PC-3 (cell line): ENCODE data around the gene KLF13. TPM values are rescaled to one million over a fixed set of nuclear protein-coding genes. Genes with fewer than 3 reads are reported as not detected.

ENCODE experiments used
- ATAC-seq: fragments of 200-7000 bp; cut with Tn5 transposase; 2 replicates; pipeline ENCODE4 v1.9.1; 2020; ENCODE audit warnings: mild to moderate bottlenecking, moderate library complexity
- BruUV-seq: library from RNA; stranded (reverse); fragments of 400-500 nt; replicated peaks from 2 replicates; lab custom pipeline; 2021; lab: Mats Ljungman, UMichigan
- CTCF ChIA-PET: fragments of 300-600 bp; sonication (Branson Sonifier 250); formaldehyde crosslinking; loops from one replicate; lab custom pipeline; 2022; ENCODE audit warnings: antibody characterized with exemption; lab: Charles Lee
- POLR2A ChIA-PET: fragments of 300-600 bp; sonication (Branson Sonifier 250); formaldehyde crosslinking; loops from one replicate; lab custom pipeline; 2022; ENCODE audit warnings: antibody characterized with exemption; ENCODE audit not compliant: unreplicated experiment; lab: Charles Lee
- DNase-seq: peaks from one replicate; pipeline ENCODE4 v3.0.0-alpha.2; 2015
- H2AFZ ChIP-seq: fragments of 300-600 bp; sonication (generic); 2 replicates; pipeline ENCODE4 v1.6.0; 2016; ENCODE audit warnings: antibody characterized with exemption, low read length
- H3F3A ChIP-seq: fragments of 300-600 bp; sonication (generic); one replicate; pipeline ENCODE4 v1.6.0; 2017; ENCODE audit warnings: antibody characterized with exemption, low read length, control low read depth, mild to moderate bottlenecking; ENCODE audit not compliant: unreplicated experiment
- H3K27ac ChIP-seq: fragments of 300-600 bp; sonication (generic); 2 replicates; pipeline ENCODE4 v1.5.1; 2016; ENCODE audit warnings: mild to moderate bottlenecking, low read length
- H3K27me3 ChIP-seq: fragments of 300-600 bp; sonication (generic); 2 replicates; pipeline ENCODE4 v1.6.1; 2016; ENCODE audit warnings: low read length, mixed read lengths
- H3K36me3 ChIP-seq: fragments of 300-600 bp; sonication (generic); 2 replicates; pipeline ENCODE4 v1.6.1; 2016; ENCODE audit warnings: low read depth, mixed run types, low read length, mixed read lengths
- H3K4me1 ChIP-seq: fragments of 300-600 bp; sonication (generic); 2 replicates; pipeline ENCODE4 v1.5.1; 2016; ENCODE audit warnings: low read length; ENCODE audit not compliant: insufficient read depth
- H3K4me2 ChIP-seq: fragments of 300-600 bp; sonication (generic); 2 replicates; pipeline ENCODE4 v1.6.0; 2016; ENCODE audit warnings: low read length
- H3K4me3 ChIP-seq: fragments of 300-600 bp; sonication (generic); 2 replicates; pipeline ENCODE4 v1.5.1; 2016; ENCODE audit warnings: mild to moderate bottlenecking, low read length, mixed read lengths
- H3K79me2 ChIP-seq: fragments of 300-600 bp; sonication (generic); 2 replicates; pipeline ENCODE4 v1.6.1; 2017; ENCODE audit warnings: low read length, mixed read lengths
- H3K9ac ChIP-seq: fragments of 300-600 bp; sonication (generic); 2 replicates; pipeline ENCODE4 v1.6.0; 2016; ENCODE audit warnings: mild to moderate bottlenecking, low read length
- H3K9me2 ChIP-seq: fragments of 300-600 bp; sonication (generic); replicated peaks from 2 replicates; pipeline ENCODE4 v1.6.1; 2016; ENCODE audit warnings: mixed run types, low read length, mixed read lengths
- H3K9me3 ChIP-seq: fragments of 300-600 bp; sonication (generic); 2 replicates; pipeline ENCODE4 v1.6.1; 2016; ENCODE audit warnings: low read length, mixed read lengths
- H4K20me1 ChIP-seq: fragments of 300-600 bp; sonication (generic); 2 replicates; pipeline ENCODE4 v1.6.1; 2016; ENCODE audit warnings: low read length, mixed read lengths
- CTCF ChIP-seq: fragments of 300-600 bp; sonication (generic); conservative IDR thresholded peaks from 2 replicates; pipeline ENCODE4 v1.5.1; 2017; ENCODE audit warnings: antibody characterized with exemption, low read depth, mild to moderate bottlenecking, low read length
- EZH2 ChIP-seq: fragments of 300-600 bp; sonication (generic); IDR thresholded peaks from one replicate; pipeline ENCODE4 v1.6.1; 2017; ENCODE audit warnings: antibody characterized with exemption, mild to moderate bottlenecking, low read length; ENCODE audit not compliant: unreplicated experiment
- EZH2phosphoT487 ChIP-seq: fragments of 300-600 bp; sonication (generic); IDR thresholded peaks from 2 replicates; pipeline ENCODE4 v1.6.1; 2018; ENCODE audit warnings: mild to moderate bottlenecking, antibody characterized with exemption, low read length, borderline replicate concordance
- intact Hi-C: fragments of 100-400 bp; cut with micrococcal nuclease; formaldehyde crosslinking; loops from 2 replicates; pipeline ENCODE4 v1.9.0; 2023
- total RNA-seq: library from RNA; depleted of rRNA; stranded (reverse); fragments of >200 nt; gene quantifications from 2 replicates; pipeline ENCODE4 v1.2.3, GENCODE V29; 2014

KLF13 gene
- total RNA-seq, 1 experiment from 2014 or later, result 11.4 TPM

GRCh38 chr15:31304751-31305365 is 21.8 kb upstream of the KLF13 start:
- no peaks in the 10 kb centered on the region for H4K20me1 ChIP-seq
- no peaks in the 10 kb centered on the region for H3K36me3 ChIP-seq
- ATAC-seq (no peak), DNase-seq (no peak)
- TF ChIP-seq EZH2 (no peak), CTCF (no peak), EZH2phosphoT487 (no peak)
- H3K79me2 ChIP-seq, result no peaks in the 10 kb centered on the region
- CTCF ChIA-PET, result no interaction called here
- H3F3A ChIP-seq, result no peaks in the 10 kb centered on the region
- intact Hi-C loops, result no loop called here
- POLR2A ChIA-PET, result no interaction called here
- H3K4me3 ChIP-seq, result no peak overlapping the region
- H3K27ac ChIP-seq, result no peak overlapping the region
- H2AFZ ChIP-seq, result no peak overlapping the region
- no peaks in the 10 kb centered on the region for H3K9me3 ChIP-seq
- peaks cover 18% of the 10 kb centered on the region for H3K27me3 ChIP-seq
- H3K4me1 ChIP-seq, result no peaks in the 10 kb centered on the region
- no peak overlapping the region for H3K4me2 ChIP-seq
- H3K9ac ChIP-seq, result no peak overlapping the region
- H3K9me2 ChIP-seq, result no peaks in the 10 kb centered on the region
- BruUV-seq, result no TSS peak

GRCh38 chr15:31305375-31305774 is 21.3 kb upstream of the KLF13 start:
- ATAC-seq, result no peak
- no peak overlapping the region for H3K4me2 ChIP-seq
- no peaks in the 10 kb centered on the region for H4K20me1 ChIP-seq
- H3K9me2 ChIP-seq, result no peaks in the 10 kb centered on the region
- TF ChIP-seq EZH2phosphoT487 (no peak), EZH2 (no peak), CTCF (no peak)
- no peaks in the 10 kb centered on the region for H3F3A ChIP-seq
- no peaks in the 10 kb centered on the region for H3K9me3 ChIP-seq
- H3K4me3 ChIP-seq, result no peak overlapping the region
- no peaks in the 10 kb centered on the region for H3K79me2 ChIP-seq
- no peak for DNase-seq
- no peak overlapping the region for H3K27ac ChIP-seq
- H3K27me3 ChIP-seq, result peaks cover 18% of the 10 kb centered on the region
- intact Hi-C loops, result no loop called here
- no peaks in the 10 kb centered on the region for H3K4me1 ChIP-seq
- no peaks in the 10 kb centered on the region for H3K36me3 ChIP-seq
- no peak overlapping the region for H3K9ac ChIP-seq
- no TSS peak for BruUV-seq
- H2AFZ ChIP-seq, result no peak overlapping the region
- ChIA-PET POLR2A (no interaction called here), CTCF (no interaction called here)

- ChIA-PET CTCF (no interaction called here), POLR2A (no interaction called here)
- no TSS peak for BruUV-seq
- Histone ChIP-seq H3K4me1 (no peaks in the 10 kb centered on the region), H3K9ac (no peak overlapping the region), H3K9me2 (no peaks in the 10 kb centered on the region), H3K36me3 (no peaks in the 10 kb centered on the region), H3K27ac (no peak overlapping the region), H3F3A (no peaks in the 10 kb centered on the region), H3K9me3 (no peaks in the 10 kb centered on the region), H3K27me3 (peaks cover 18% of the 10 kb centered on the region), H3K4me2 (no peak overlapping the region), H4K20me1 (no peaks in the 10 kb centered on the region), H3K4me3 (no peak overlapping the region), H2AFZ (no peak overlapping the region), H3K79me2 (no peaks in the 10 kb centered on the region)
- ATAC-seq (no peak), DNase-seq (no peak)
- TF ChIP-seq EZH2phosphoT487 (no peak), CTCF (no peak), EZH2 (no peak)
- intact Hi-C loops, result no loop called here
These were observed 20.7 kb upstream of the KLF13 start for GRCh38 chr15:31305796-31306425.
